ENCODE data around the gene RNPEP.

DNA sequence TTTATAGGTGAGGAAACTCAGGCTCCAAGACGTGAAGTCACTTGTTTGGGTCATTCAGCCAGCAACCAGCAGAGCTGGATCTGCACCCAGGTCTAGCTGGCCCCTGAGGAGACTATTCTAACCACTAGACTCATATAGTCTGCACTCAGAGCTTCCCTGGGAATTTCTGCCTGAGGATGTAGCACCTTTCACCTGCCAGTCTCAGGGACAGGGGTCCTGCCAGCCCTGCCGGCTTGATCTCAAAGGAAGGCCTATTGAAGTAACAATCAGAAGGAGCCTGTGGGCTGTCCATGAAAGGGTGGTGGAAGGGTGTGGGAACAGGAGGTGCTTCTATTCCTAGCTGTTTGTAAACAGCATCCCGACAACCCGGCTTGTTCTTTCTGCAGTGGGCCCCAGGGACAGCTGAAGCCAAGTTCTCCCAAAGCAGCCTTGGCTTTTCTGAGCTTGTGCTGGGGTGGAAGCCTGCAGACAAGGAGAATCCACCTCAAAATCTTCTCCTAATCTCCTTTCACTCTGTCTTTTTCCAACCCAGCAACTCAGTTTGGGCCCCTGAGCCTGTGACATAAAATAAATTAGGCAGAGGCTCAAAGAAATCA is 43.9 kb upstream of the RNPEP start:
- TF ChIP-seq POLR2AphosphoS5 (IDR thresholded peaks at IDR 0.05; ENCODE audit: low read depth, low read length) (no peak), SIN3A (IDR thresholded peaks at IDR 0.05; ENCODE audit: borderline replicate concordance, insufficient read depth, low read depth, low read length) (no peak)
- TF ChIP-seq, protein P1, sequence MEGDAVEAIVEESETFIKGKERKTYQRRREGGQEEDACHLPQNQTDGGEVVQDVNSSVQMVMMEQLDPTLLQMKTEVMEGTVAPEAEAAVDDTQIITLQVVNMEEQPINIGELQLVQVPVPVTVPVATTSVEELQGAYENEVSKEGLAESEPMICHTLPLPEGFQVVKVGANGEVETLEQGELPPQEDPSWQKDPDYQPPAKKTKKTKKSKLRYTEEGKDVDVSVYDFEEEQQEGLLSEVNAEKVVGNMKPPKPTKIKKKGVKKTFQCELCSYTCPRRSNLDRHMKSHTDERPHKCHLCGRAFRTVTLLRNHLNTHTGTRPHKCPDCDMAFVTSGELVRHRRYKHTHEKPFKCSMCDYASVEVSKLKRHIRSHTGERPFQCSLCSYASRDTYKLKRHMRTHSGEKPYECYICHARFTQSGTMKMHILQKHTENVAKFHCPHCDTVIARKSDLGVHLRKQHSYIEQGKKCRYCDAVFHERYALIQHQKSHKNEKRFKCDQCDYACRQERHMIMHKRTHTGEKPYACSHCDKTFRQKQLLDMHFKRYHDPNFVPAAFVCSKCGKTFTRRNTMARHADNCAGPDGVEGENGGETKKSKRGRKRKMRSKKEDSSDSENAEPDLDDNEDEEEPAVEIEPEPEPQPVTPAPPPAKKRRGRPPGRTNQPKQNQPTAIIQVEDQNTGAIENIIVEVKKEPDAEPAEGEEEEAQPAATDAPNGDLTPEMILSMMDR (IDR thresholded peaks at IDR 0.05) = no peak
- TF ChIP-seq, protein P2, sequence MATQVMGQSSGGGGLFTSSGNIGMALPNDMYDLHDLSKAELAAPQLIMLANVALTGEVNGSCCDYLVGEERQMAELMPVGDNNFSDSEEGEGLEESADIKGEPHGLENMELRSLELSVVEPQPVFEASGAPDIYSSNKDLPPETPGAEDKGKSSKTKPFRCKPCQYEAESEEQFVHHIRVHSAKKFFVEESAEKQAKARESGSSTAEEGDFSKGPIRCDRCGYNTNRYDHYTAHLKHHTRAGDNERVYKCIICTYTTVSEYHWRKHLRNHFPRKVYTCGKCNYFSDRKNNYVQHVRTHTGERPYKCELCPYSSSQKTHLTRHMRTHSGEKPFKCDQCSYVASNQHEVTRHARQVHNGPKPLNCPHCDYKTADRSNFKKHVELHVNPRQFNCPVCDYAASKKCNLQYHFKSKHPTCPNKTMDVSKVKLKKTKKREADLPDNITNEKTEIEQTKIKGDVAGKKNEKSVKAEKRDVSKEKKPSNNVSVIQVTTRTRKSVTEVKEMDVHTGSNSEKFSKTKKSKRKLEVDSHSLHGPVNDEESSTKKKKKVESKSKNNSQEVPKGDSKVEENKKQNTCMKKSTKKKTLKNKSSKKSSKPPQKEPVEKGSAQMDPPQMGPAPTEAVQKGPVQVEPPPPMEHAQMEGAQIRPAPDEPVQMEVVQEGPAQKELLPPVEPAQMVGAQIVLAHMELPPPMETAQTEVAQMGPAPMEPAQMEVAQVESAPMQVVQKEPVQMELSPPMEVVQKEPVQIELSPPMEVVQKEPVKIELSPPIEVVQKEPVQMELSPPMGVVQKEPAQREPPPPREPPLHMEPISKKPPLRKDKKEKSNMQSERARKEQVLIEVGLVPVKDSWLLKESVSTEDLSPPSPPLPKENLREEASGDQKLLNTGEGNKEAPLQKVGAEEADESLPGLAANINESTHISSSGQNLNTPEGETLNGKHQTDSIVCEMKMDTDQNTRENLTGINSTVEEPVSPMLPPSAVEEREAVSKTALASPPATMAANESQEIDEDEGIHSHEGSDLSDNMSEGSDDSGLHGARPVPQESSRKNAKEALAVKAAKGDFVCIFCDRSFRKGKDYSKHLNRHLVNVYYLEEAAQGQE (IDR thresholded peaks at IDR 0.05; ENCODE audit: insufficient read depth in 1 of 2, low read depth in 2 of 2, low read length in 1 of 2) = no peak

All from Panc1 (cell line).